D341Med (cell line): Measurements from ENCODE around the gene SGO1.
"Not testable (repeated sequence)": the region's sequence is repeated elsewhere in the genome, so short reads cannot be mapped to it uniquely, and the experiment has no call there.

ENCODE experiments used
- DNase-seq: peaks from one replicate; pipeline ENCODE4 v3.0.0; 2012; ENCODE audit warnings: low spot score

SGO1 gene

GRCh38 chr3:20185679-20186599 is at the start of gene SGO1:
Gene SGO1 (minus strand): TSS chr3:20186206. CDS start chr3:20184027, 2,179 bp downstream.
- peak; percentile 99 for DNase-seq

- no peak for DNase-seq
Observed at GRCh38 chr3:20235796-20236195, 49.8 kb upstream of the SGO1 start.

GRCh38 chr3:20232906-20233780 is 47.1 kb upstream of the SGO1 start:
- DNase-seq, result no peak

GRCh38 chr3:20230954-20231353 is 44.9 kb upstream of the SGO1 start:
- DNase-seq, result no peak

GRCh38 chr3:20225769-20226168 is 39.8 kb upstream of the SGO1 start:
- DNase-seq, result peak; percentile 42

- DNase-seq, result no peak
Observed at GRCh38 chr3:20222274-20222673, 36.3 kb upstream of the SGO1 start.

GRCh38 chr3:20218215-20218614 is 32.2 kb upstream of the SGO1 start:
- DNase-seq, result no peak

- DNase-seq, result no peak
Observed at GRCh38 chr3:20215636-20216035, 29.6 kb upstream of the SGO1 start.

- not testable (repeated sequence) for DNase-seq
Observed at GRCh38 chr3:20213491-20213890, 27.5 kb upstream of the SGO1 start.

- DNase-seq, result not testable (repeated sequence)
Observed at GRCh38 chr3:20207945-20208344, 21.9 kb upstream of the SGO1 start.

GRCh38 chr3:20205898-20206297 is 19.9 kb upstream of the SGO1 start:
- not testable (repeated sequence) for DNase-seq

GRCh38 chr3:20201143-20201542 is 15.1 kb upstream of the SGO1 start:
- DNase-seq, result no peak

- DNase-seq, result no peak
Observed at GRCh38 chr3:20197775-20198174, 11.8 kb upstream of the SGO1 start.

GRCh38 chr3:20194793-20195460 is 8.9 kb upstream of the SGO1 start:
- DNase-seq, result no peak

GRCh38 chr3:20190991-20191390 is 5.0 kb upstream of the SGO1 start:
- DNase-seq, result peak; percentile 33

GRCh38 chr3:20186600-20187004 is 596 bp upstream of the SGO1 start:
- DNase-seq, result no peak

- DNase-seq, result peak; percentile 34
Observed at GRCh38 chr3:20185331-20185678, 701 bp downstream of the SGO1 start.

- no peak for DNase-seq
Observed at GRCh38 chr3:20182206-20182605, 3.8 kb downstream of the SGO1 start.

- no peak for DNase-seq
Observed at GRCh38 chr3:20181276-20181675, 4.7 kb downstream of the SGO1 start.

- peak; percentile 53 for DNase-seq
Observed at GRCh38 chr3:20173844-20174410, 12.1 kb downstream of the SGO1 start.

- DNase-seq, result no peak
Observed at GRCh38 chr3:20161714-20162113, 24.3 kb downstream of the SGO1 start.

GRCh38 chr3:20160230-20160629 is 25.8 kb downstream of the SGO1 start:
- no peak for DNase-seq
